ENCODE measurements around the gene ATXN1. TPM values are rescaled to one million over a fixed set of nuclear protein-coding genes. Genes with fewer than 3 reads are reported as not detected.

The ATXN1 gene
- total and polyA plus RNA-seq, 2 experiments from 2014 or later, result 4.8 to 9.1 TPM

GRCh38 chr6:16441262-16441661, 320.0 kb downstream of the ATXN1 start:
- H3K36me3 Mint-ChIP-seq (ENCODE audit: low read depth), result no peaks in the 10 kb centered on the region

DNA sequence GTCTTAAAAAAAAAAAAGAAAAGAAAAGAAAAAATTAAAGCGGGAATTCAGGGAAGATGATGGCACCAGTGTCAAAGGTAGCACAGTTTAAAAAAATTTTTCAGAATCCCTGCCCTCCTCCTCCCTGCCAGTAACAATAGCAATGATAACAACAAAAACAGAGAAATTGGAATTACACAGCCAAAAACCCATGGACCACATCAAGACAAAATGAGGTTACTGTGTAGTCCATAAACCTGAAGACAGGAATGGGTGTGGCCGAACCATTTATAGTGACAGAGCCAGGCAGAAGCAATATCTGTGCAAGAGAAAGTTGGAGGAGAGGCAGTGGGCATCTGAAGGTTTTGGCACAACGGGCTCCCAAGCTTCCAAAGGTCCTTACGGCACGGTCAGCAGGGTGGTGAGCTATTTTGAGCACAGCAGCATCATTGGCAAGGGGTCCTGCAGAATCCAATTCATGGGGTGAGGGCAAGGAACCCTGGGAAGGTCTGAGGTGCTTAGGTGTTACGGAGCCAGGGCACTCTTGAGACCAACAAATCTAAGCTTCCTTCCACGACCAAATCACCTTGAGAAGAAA, 320.5 kb downstream of the ATXN1 start:
- no peak for ATAC-seq
- Mint-ChIP-seq H3K27me3 (ENCODE audit: insufficient read depth, low read depth, poor library complexity) (peaks cover 5% of the 10 kb centered on the region), H3K9me3 (no peaks in the 10 kb centered on the region)

More at GRCh38 chr6:16441262-16441661, 320.0 kb downstream of the ATXN1 start:
- Mint-ChIP-seq H3K9me3 (no peaks in the 10 kb centered on the region), H3K27me3 (ENCODE audit: insufficient read depth, low read depth, poor library complexity) (peaks cover 5% of the 10 kb centered on the region), H3K4me3 (no peak overlapping the region), H3K4me1 (no peaks in the 10 kb centered on the region), H3K27ac (0 out of 2 replicates have a peak overlapping the region, but pooled peaks have one; percentile 2)
- Histone ChIP-seq H3K4me2 (no peak overlapping the region), H3K9me2 (ENCODE audit: insufficient read depth) (peaks cover 2% of the 10 kb centered on the region; the same call in 1 of the 2 replicates), H2AFZ (no peak overlapping the region), H4K20me1 (replicated peaks; ENCODE audit: insufficient read depth) (no peaks in the 10 kb centered on the region), H3K27me3 (ENCODE audit: insufficient read depth) (no peaks in the 10 kb centered on the region), H3K27ac (ENCODE audit: low read depth) (no peak overlapping the region), H3F3A (replicated peaks; ENCODE audit: low read depth) (no peaks in the 10 kb centered on the region), H3K4me1 (ENCODE audit: insufficient read depth) (no peaks in the 10 kb centered on the region), H3K4me3 (no peak overlapping the region), H3K79me2 (replicated peaks; ENCODE audit: insufficient read depth) (no peaks in the 10 kb centered on the region), H3K36me3 (ENCODE audit: insufficient read depth) (no peaks in the 10 kb centered on the region)
- DNase-seq (ENCODE audit: low spot score) (no peak), ATAC-seq (no peak)
- TF ChIP-seq CTCF (conservative IDR thresholded peaks at IDR 0.05; ENCODE audit: low read depth in 2 of 2), result no peak

More for the DNA sequence above, 320.5 kb downstream of the ATXN1 start:
- Histone ChIP-seq H3K79me2 (replicated peaks; ENCODE audit: insufficient read depth) (no peaks in the 10 kb centered on the region), H3K9me2 (ENCODE audit: insufficient read depth) (peaks cover 3% of the 10 kb centered on the region; the same call in 1 of the 2 replicates), H3K27me3 (ENCODE audit: insufficient read depth) (no peaks in the 10 kb centered on the region), H3K27ac (ENCODE audit: low read depth) (no peak overlapping the region), H3F3A (replicated peaks; ENCODE audit: low read depth) (no peaks in the 10 kb centered on the region), H3K4me1 (ENCODE audit: insufficient read depth) (no peaks in the 10 kb centered on the region), H3K4me2 (no peak overlapping the region), H3K36me3 (ENCODE audit: insufficient read depth) (no peaks in the 10 kb centered on the region), H3K4me3 (no peak overlapping the region), H4K20me1 (replicated peaks; ENCODE audit: insufficient read depth) (no peaks in the 10 kb centered on the region), H2AFZ (no peak overlapping the region)
- H3K36me3 Mint-ChIP-seq (ENCODE audit: low read depth), result no peaks in the 10 kb centered on the region
- no peak overlapping the region for H3K4me3 Mint-ChIP-seq
- H3K27ac Mint-ChIP-seq, result no peak overlapping the region
- H3K4me1 Mint-ChIP-seq, result no peaks in the 10 kb centered on the region
- TF ChIP-seq POLR2AphosphoS5 (IDR thresholded peaks at IDR 0.05; ENCODE audit: low read depth) (no peak), EZH2phosphoT487 (IDR thresholded peaks at IDR 0.05; ENCODE audit: unreplicated experiment) (no peak)
- TF ChIP-seq, protein P1, sequence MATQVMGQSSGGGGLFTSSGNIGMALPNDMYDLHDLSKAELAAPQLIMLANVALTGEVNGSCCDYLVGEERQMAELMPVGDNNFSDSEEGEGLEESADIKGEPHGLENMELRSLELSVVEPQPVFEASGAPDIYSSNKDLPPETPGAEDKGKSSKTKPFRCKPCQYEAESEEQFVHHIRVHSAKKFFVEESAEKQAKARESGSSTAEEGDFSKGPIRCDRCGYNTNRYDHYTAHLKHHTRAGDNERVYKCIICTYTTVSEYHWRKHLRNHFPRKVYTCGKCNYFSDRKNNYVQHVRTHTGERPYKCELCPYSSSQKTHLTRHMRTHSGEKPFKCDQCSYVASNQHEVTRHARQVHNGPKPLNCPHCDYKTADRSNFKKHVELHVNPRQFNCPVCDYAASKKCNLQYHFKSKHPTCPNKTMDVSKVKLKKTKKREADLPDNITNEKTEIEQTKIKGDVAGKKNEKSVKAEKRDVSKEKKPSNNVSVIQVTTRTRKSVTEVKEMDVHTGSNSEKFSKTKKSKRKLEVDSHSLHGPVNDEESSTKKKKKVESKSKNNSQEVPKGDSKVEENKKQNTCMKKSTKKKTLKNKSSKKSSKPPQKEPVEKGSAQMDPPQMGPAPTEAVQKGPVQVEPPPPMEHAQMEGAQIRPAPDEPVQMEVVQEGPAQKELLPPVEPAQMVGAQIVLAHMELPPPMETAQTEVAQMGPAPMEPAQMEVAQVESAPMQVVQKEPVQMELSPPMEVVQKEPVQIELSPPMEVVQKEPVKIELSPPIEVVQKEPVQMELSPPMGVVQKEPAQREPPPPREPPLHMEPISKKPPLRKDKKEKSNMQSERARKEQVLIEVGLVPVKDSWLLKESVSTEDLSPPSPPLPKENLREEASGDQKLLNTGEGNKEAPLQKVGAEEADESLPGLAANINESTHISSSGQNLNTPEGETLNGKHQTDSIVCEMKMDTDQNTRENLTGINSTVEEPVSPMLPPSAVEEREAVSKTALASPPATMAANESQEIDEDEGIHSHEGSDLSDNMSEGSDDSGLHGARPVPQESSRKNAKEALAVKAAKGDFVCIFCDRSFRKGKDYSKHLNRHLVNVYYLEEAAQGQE (IDR thresholded peaks at IDR 0.05; ENCODE audit: unreplicated experiment), result no peak
- TF ChIP-seq, protein P2, sequence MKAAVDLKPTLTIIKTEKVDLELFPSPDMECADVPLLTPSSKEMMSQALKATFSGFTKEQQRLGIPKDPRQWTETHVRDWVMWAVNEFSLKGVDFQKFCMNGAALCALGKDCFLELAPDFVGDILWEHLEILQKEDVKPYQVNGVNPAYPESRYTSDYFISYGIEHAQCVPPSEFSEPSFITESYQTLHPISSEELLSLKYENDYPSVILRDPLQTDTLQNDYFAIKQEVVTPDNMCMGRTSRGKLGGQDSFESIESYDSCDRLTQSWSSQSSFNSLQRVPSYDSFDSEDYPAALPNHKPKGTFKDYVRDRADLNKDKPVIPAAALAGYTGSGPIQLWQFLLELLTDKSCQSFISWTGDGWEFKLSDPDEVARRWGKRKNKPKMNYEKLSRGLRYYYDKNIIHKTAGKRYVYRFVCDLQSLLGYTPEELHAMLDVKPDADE (IDR thresholded peaks at IDR 0.05), result no peak
- DNase-seq (ENCODE audit: low spot score), result no peak

All from GM23338 (cell line).